ENCODE results near the gene PRKCH.

Gene PRKCH

DNA sequence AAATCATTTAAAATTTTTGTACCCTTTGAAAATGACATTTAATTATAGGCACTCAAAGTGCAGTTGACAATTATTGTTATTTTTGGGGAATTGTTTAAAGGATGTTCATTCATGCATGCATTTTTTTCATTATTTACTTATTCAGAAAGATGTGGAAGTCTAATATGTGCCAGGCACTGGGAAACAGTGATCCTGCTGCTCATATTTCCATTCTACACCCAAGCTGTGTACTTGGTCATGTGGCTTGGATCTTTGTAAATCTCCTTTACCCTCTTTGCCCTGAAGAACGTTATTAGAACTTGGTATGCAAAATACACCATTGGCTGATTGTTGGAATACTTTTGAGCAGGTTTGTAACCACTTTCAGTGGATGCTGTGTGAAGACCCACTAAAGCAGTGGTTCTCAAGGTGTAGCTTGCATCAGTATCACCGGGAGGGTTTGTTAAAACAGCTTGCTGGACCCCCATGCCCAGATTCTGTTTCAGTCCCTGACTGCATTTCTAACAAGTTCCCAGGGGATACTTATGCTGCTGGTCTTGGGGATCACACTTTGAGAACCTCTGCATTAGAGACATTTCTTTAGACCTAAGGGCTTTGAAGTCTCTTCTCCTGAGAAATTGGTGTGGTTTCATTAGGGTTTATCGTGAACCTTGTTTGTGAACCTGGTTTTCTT, 47.5 kb downstream of the PRKCH start:
- no peak for DNase-seq

DNA sequence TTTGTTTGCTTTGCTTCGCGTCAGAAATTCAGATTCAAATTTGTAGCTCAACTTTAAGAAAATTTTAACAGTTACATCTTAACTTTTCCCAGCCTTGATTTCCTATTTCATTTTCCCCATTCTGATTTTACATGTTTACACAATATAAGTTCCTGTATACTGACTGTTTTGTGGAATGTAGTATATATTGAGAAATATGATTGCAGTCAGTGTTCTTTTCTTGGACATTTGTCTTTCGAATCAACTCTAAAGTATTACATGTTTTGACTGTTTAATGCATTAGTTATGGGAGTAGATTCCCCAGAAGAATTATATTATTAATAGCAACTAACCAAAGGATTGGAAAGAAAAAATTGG, 48.1 kb downstream of the PRKCH start:
- no peak for DNase-seq

DNA sequence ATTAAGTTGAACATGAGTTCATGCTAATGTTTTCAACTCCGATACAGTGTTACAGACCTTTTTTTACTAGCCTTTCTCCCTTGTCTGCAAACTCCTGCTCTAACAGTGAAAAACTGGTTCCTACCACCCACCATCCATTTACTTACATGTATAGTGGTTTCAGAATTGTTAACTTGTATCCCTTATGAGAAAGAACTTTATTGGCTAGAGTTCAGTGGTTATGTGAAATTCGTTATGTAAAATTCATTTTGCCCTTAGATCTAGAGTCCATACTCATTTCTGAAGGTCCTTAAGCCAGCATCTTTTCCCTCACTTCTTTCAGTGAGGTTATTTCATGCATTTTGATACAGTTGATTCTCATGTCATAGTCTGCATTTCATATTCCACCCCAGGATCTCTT, 51.0 kb downstream of the PRKCH start:
- no peak for DNase-seq

DNA sequence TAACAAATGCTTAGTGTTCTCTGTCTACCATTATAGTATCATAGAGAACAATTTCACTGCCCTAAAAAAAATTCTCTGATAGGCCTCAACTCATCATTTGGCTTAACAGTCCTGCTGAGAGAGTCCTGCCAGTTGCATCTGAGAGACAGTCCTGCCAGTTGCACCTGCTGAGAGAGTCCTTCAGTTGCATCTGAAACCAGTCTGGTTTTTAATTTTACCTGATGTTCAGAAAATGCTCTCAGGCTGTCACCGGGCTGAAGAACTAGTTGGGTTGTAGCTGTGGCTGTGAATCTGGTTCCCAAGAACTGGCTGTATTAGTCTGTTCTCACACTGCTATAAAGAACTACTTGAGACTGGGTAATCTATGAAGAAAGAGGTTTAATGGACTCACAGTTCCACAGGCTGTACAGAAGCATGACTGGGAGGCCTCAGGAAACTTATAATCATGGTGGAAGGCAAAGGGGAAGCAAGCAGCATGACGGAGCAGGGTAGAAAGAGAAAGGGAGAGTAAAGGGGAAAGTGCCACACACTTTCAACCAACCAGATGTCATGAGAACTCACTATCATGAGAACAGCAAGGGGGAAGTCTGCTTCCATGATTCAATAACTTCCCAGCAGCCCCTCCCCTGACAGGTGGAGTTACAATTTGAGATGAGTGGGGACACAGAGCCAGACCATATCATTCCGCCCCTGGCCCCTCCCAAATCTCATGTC, 51.6 kb downstream of the PRKCH start:
- no peak for DNase-seq

DNA sequence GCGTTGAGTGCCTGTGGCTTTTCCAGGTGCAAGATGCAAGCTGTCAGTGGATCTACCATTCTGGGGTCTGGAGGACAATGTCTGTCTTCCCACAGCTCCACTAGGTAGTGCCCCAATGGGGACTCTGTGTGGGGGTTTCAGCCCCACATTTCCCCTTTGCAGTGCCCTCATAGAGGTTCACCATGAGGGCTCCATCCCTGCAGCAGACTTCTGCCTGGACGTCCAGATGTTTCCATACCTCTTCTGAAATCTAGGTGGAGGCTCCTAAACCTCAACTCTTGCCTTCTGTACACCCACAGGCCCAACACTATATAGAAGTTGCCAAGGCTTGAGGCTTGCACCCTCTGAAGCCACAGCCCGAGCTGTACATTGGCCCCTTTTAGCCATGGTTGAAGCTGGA, 52.9 kb downstream of the PRKCH start:
- DNase-seq: no peak

DNA sequence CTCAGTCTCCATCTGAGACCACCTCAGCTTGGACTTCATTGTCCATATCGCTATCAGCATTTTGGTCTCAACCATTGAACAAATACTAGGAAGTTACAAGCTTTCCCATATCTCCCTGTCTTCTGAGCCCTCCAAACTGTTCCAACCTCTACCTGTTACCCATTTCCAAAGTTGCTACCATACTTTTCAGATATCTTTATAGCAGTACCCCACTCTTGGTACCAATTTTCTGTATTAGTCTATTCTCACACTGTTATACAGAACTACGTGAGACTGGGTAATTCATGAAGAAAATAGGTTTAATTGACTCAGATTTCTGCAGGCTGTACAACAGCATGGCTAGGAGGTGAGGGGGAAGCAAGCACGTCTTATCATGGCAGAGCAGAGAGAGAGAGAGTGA, 53.8 kb downstream of the PRKCH start:
- no peak for DNase-seq

DNA sequence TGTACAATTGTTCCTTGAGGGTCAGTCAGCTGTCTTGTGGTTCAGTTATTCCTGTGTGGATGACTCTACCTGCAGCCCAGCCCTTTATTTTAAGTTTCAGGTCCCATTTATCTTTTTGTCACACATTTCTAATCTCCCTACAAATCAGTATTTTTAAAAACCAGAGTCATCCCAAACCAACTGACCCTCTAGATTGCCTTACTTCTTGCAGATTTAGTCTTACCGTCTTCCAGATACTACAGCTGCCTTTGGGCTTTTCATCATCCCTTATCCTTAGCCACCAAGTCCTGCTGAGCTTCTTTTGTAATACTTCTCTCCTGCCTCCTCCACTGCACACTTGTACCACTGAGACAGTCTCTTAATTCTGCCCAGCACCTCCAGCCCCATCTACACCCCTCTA, 54.9 kb downstream of the PRKCH start:
- DNase-seq: no peak

DNA sequence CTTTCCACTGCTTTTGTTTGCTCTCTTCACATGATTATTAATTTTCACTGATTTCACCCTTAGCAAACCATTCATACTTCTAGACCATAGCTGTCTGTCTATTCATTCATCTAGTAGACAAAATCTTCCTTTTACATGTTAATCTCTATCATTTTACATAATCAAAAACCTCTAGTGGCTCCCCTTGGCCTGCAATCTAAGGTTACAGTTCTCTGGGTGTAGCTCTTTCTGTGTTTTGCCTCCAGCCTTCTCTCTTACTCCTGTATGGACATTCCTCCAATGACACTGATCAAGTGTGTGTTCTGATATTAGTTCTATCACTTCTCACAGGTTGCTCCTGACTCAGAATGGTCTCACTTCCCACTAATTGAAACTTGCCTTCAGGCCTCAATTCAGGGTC, 56.4 kb downstream of the PRKCH start:
- no peak for DNase-seq

DNA sequence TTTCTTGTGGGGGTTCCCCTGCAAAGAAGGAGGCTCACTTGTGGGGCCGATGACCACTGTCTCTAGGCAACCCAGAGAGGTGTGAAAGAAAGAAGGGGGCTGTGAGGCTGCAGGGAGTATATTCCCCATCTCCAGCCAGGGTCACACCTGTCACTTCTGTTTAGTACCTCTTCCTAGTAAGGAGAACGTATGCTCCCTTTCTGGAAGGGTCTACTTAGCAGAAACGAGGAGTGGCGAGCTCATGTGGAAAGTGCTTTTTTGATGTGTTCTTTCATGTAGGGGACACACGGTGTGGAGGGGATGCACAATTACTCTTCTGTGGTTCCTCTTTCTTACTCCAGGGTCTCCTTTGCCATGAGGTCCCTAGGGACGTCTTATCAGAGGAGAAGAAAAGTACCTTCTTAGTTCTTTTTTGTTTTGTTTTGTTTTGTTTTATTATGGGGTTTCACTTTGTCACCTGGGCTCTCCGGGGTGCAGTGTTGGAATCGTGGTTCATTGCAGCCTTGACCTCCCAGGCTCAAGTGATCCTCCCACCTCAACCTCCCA, 58.3 kb downstream of the PRKCH start:
- no peak for DNase-seq

DNA sequence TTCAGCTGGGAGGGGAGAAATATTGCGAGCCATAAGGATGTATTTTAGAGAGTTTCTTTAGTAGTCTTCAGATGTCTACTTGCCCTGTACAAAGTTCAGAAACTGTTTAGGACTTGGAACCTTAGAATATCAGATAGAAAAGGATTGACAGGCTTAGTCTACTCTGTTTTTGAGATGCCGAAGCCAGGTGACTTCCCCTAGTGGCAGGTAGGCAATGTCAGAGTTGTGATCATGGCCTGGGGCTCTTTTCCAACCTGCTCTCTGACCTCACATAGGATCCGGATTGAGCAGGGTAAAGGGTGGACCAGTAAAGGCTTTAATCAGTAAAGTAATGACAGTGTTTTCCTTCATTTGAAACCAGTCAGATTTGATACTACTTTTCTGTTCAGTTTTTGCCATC, 59.6 kb downstream of the PRKCH start:
- DNase-seq: no peak

DNA sequence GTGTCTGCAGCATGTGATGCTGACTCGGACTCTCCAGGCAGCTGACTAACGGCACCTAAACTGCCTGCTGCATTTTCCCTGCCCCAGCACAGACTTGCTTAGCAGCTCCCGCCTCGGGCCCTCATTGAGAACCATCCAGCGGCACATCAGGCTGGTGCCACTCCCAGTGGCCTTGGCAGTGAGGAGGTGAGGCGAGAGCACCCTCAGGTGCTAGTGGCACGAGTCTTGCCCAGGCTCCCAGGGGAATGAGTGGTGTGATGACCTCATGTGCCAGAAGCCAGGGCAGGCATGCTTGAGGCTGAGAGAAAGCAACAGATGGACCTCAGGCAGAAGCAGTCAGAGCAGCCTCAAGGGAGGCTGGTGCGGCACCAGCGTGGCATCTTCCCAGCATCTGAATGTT, 60.2 kb downstream of the PRKCH start:
- DNase-seq: no peak

DNA sequence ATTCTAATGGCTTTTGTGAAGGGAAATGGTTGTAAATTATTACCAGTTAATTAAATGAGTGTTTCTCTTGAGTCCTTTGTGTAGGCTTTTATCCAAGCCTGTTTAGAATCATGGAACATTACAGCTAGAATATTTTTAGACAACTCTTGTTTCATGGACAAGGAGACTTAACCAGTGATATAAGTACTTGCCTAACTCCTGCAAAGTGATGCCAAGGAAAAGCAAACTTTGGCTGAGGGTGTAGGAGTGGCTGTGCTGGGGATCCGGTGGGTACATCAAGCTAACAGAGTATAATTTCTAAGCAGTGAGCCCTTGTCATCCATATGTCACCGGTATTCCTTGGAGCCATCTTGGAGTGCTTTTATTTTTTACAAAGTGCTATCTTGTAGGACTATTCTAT, 61.5 kb downstream of the PRKCH start:
- no peak for DNase-seq

DNA sequence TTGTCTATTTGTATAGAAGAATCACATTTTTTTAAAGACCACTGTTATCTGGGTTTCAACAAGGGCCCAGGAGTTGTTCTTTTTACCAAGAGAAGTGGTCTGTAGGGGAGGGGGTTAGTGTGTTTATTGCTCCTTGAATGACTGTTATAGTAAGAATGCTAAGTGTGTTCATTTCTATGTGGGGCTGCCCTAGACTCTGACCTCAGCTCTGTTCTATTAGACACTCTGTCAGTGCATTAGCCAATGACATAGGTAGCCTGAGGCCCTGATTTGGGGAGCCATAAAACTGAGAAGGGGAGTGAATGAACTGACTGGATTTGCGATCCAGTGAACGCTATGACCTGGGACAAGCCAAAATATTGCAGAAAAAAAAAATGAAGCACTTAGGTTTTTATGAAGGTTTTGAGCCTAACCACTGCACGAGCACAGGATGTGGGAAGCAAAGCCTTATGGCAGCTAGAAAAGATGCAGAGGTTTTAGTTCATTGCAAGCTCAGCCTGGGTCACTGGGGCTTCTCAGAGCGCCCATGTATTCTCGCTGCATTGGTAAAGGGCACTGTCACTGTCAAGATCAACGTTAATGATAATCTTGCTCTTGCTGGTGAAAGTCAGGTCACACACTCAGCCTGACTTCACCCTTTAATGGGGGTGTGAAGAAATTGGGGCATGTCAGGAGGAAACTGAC, 63.8 kb downstream of the PRKCH start:
- DNase-seq: peak; percentile 49

DNA sequence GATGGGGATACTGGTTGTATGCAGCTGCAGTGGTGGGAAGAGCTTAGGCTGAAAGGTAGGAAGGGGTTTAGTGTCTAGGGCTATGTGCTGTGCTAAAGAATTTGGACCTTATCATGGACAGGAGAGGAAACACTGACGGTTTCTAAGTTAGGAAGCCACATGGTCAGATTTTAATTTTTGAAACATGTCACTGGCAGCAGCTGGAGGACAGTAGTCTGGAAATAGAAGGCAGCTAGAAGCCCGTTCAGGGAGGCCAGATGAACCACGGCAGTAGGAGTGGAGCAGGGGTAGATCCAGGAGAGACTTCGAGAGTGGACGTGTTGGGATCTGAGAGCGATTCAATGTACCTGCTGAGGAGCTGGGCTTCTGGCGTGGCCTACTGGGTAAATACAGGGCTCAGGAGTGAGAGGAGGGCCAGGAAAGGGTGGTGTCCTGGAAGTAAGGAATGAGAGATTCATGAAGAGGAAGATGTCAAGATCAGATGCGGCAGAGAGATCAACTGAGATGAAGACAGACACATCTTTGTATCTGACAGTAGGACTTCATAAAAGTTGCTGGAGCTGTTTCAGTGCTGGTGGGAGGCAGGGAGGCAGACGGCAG, 64.9 kb downstream of the PRKCH start:
- no peak for DNase-seq

DNA sequence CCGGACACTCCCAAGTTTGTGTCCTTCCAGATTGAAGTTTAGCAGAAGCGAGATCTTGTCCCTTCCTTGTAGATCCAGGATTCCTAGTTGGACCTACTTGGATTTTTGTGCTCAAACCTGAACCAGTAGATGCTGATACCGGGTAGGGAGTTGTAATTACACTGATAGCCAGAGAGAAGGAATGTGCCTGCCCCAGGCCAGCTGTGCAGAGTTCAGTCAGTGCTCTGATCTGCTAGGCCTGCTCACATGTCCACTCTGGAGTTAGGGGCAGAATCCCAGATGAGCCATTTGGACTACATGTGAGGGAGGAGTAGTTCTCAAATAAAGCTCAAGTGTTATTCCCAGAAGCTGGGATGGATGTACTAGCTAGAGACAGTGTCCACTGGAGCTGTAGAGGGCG, 65.7 kb downstream of the PRKCH start:
- no peak for DNase-seq

DNA sequence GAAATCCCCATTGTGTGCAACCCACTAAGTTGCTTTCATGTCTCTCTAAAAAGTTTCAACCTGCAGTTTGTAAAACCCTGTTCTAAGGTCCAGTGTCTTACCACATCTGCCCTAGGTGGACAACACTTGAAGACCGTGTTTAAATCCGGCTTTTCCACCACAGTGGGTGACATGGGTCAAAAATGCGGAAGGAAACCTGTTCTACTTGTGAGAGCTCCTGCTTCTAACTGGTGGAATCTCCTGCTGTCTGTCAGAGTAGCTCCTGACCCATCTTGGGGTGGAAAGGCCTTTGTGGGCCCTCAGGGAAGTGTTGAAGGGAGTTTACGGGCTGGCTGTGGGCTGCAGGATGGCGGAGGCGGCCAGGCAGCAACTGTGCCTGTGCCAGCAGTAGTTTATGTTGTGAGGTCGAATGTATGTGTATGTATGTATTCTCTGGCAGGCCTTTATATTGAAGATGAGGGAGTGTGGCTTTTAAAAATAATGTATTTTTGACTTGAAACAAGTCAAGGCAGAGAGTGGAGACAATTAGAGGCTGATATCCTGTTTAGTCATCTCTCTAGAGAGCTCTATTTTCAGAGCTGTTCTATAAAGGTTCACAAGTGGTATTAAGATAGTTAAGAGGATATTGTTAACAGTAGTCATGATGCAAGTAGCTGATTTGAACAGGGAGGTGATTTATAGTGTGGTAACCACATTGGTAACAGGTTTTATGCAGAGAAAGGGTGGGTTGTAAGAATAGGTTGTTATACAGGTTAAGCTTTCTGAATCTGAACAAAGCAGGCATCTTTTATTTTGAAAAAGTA, 67.0 kb downstream of the PRKCH start:
- DNase-seq: peak; percentile 59

DNA sequence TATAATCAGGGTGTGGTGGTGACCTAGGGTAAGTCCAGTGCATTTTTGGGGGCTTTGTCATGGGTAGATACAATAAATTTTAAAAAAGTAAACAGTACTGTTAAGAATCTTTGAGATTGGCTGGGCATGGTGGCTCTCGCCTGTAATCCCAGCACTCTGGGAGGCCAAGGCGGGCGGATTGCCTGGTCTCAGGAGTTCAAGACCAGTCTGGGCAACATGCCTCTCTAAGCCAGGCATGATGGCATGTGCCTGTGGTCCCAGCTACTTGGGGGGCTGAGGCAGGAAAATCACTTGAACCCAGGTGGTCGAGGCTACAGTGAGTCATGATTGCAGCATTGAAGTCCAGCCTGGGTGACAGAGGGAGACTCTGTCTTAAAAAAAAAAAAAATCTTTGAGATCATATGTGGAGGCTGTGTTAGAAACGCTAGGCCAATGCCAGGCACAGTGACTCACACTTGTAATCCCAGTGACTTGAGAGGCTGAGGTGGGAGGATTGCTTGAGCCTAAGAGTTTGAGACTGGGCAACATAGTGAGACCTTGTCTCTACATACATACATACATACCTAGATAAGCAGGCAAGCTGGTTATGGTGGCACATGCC, 67.7 kb downstream of the PRKCH start:
- DNase-seq: no peak

DNA sequence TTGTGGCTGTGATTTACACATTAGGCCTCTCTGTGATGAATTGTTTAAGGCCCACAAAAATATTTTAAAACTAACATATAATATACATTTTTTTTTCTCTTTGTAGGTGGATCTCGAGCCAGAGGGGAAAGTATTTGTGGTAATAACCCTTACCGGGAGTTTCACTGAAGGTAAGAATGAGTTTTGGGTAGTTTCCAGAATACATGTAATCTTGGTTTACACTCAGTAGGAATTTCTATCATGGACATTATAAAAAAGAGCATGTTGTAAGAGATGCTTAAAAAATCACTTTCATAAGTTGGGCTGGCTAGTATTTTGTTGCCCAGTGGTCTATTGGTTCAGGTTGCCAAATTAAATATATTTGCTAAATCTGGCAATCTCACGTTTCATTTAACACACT, 69.7 kb downstream of the PRKCH start:
- DNase-seq: no peak

DNA sequence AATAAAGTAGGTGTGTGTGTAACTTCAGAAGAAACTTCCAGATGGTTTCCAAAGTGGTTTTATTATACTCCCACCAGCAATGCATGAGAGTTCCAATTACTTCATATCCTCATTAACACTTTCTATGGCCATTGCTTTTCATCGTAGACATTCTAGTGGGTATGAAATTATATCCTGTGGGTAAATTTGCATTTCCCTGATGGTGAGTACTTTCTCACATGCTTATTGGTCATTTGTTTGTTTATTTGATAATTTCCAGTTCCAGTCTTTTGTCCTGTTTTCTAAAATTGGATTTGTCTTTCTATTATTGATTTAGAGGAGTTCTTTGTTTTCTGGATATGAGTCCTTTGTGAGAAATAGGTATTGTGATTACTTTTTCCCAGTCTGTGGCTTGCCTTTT, 70.9 kb downstream of the PRKCH start:
- DNase-seq: no peak

DNA sequence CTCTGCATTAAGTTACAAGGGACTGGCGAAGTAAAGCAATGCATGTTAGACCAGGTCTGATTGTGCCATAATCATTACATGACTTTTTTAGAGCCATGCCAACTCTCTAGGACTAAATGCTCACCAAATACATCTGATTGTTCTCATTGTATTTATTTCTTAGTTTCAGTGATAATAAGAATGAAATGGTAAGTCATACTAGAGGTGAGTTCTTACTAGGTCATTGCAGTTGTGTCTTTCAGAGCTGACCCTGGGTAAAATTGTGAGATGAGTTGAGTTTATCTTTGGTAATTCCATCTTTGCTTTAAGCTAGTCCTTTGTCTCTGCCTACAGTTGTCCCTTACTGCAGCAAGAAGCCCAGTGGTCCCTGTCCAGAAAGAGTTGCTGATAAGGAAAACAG, 73.2 kb downstream of the PRKCH start:
- DNase-seq: no peak

DNA sequence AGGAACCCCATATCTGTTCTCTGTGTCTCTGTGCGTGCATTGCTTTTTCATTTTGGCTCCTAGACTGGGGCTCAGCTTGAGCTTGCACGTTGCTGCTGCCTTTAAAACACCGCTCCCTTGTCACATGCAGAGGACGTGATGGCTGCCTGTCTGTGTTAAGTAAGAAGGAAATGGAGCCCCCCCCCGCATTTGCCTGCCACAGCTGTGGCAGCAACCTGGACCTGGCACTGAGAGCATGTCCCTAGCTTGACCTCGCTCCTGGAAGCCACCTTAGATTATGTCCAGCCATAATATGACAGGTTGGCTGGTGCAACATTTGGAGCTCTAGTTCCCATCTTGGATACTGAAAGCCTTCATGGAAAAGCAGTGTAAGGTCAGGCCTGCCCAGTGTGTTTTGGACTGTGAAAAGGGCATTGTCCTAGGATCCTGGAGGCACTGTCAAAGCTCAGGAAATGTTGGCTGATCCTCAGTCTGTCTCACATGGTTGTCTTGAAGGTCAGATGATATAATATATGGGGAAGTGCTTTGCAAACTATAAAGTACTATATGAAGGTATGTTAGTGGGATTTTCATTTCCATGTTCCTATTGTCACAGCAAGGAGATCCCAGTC, 73.8 kb downstream of the PRKCH start:
- no peak for DNase-seq

DNA sequence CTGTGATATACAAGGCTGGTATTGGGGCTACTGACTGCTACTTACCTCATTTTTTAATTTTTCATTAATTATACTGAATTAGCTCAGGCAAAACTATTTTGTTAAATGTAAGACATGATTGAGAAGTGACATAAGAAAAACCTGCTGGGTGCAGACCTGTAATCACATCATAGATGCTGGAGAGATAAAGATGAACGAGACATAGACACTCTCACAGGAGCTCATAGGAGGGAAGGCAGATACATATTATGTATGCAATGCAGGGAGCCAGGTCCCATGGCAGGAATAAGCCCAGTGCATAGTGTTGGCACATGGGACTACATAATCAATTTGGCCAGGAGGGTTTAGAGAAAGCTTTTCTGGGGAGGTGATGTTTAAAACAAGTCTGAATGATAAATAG, 74.9 kb downstream of the PRKCH start:
- no peak for DNase-seq

All from activated T-cell treated with anti-CD3 and anti-CD28 coated beads, Interleukin-2, amount 50 U/mL, for 1 hour (primary cell).